ENCODE data around the gene CLCNKA. TPM values are rescaled to one million over a fixed set of nuclear protein-coding genes. Genes with fewer than 3 reads are reported as not detected.

The CLCNKA gene
- total RNA-seq: not detected in 2 replicates

GRCh38 chr1:16021681-16022080, at the start of gene CLCNKA:
TSS of gene CLCNKA (plus strand) at chr1:16022036. CDS start at chr1:16022620, 584 bp downstream.

GRCh38 chr1:15975805-15976680, 45.8 kb upstream of the CLCNKA start, which contains the start of gene ZBTB17:
TSS of gene ZBTB17 (minus strand) at chr1:15976101. CDS start at chr1:15948495, 27,606 bp downstream.

GRCh38 chr1:16017461-16018303, 4.2 kb upstream of the CLCNKA start, which contains the start of gene HSPB7:
TSS of gene HSPB7 (minus strand) at chr1:16018043. CDS start at chr1:16017963, 80 bp downstream.

GRCh38 chr1:16043521-16043920, 21.7 kb downstream of the CLCNKA start, which contains the start of gene CLCNKB:
TSS of gene CLCNKB (plus strand) at chr1:16043782. CDS start at chr1:16044493, 711 bp downstream.

GRCh38 chr1:16073490-16074119, 51.8 kb downstream of the CLCNKA start, which contains the start of gene FAM131C:
TSS of gene FAM131C (minus strand) at chr1:16073651. CDS start at chr1:16073442, 209 bp downstream.

Other genes starting within 250 kb of the CLCNKA start
- gene UQCRHL, start 214.4 kb upstream of the CLCNKA start, total RNA-seq: 2.4 and 2.6 TPM in 2 replicates
- 20.3 and 23.6 TPM in 2 replicates for gene SPEN, start 174.3 kb upstream of the CLCNKA start, total RNA-seq
- gene ZBTB17, start 45.9 kb upstream of the CLCNKA start, total RNA-seq: 44.0 and 47.1 TPM in 2 replicates
- gene SRARP, start 17.8 kb upstream of the CLCNKA start, total RNA-seq: not detected in 2 replicates
- gene HSPB7, start 4.0 kb upstream of the CLCNKA start, total RNA-seq: 2.3 and 13.5 TPM in 2 replicates
- under 0.01 and 0.12 TPM in 2 replicates for gene CLCNKB, start 21.7 kb downstream of the CLCNKA start, total RNA-seq
- gene FAM131C, start 51.6 kb downstream of the CLCNKA start, total RNA-seq: 0.33 and 0.50 TPM in 2 replicates
- 30.3 and 38.4 TPM in 2 replicates for gene EPHA2, start 134.0 kb downstream of the CLCNKA start, total RNA-seq
- gene ARHGEF19, start 190.6 kb downstream of the CLCNKA start, total RNA-seq: 3.8 and 7.7 TPM in 2 replicates
- gene CPLANE2, start 215.1 kb downstream of the CLCNKA start, total RNA-seq: 10.1 and 14.4 TPM in 2 replicates

Measured in uterine smooth muscle cell (primary cell).